ENCODE measurements around the gene PDE6G. TPM values are rescaled to one million over a fixed set of nuclear protein-coding genes. Genes with fewer than 3 reads are reported as not detected.
A peak's percentile ranks its signal among the peaks of the same experiment; 100 is the strongest.

PDE6G gene
- total and polyA plus RNA-seq, 2 of the 4 experiments (the other 2 are of a cell fraction), result 2.7 TPM; not detected in 1

- no peak for TF ChIP-seq CHD1 (IDR thresholded peaks at IDR 0.05; ENCODE audit: low read depth, low read length)
Measured at GRCh38 chr17:81656118-81656743, at the start of gene PDE6G (continued).

GRCh38 chr17:81705518-81706231 is 49.3 kb upstream of the PDE6G start:
- intact Hi-C loops (cut with micrococcal nuclease) (no loop called here), dilution Hi-C loops (cut with HindIII; ENCODE audit: low sequenced_read_pairs, unreplicated experiment) (no loop called here), in situ Hi-C loops (cut with MboI; ENCODE audit: low sequenced_read_pairs) (no loop called here)
- Histone ChIP-seq H3K9ac (ENCODE audit: low read depth, low read length) (no peak overlapping the region), H3K9me1 (ENCODE audit: insufficient read depth, low read length) (peaks cover 3% of the 10 kb centered on the region; the same call in 1 of the 2 replicates), H2BK120ac (ENCODE audit: low read depth, low read length) (no peak overlapping the region), H3K9me3 (ENCODE audit: control insufficient read depth, insufficient read depth, low read length) (no peaks in the 10 kb centered on the region), H3K36me3 (ENCODE audit: control insufficient read depth, insufficient read depth, low read length) (peaks cover 27% of the 10 kb centered on the region), H3K23ac (ENCODE audit: low read depth, low read length) (no peak overlapping the region), H2BK20ac (ENCODE audit: low read depth, low read length) (no peak overlapping the region), H3K18ac (ENCODE audit: low read depth, low read length) (no peak overlapping the region), H2BK5ac (ENCODE audit: low read depth, low read length, poor library complexity, severe bottlenecking) (no peak overlapping the region), H4K8ac (ENCODE audit: low read depth in 2 of 2, low read length in 2 of 2) (no peak overlapping the region), H2AK9ac (replicated peaks; ENCODE audit: low read depth, low read length, poor library complexity) (no peak overlapping the region), H3K14ac (replicated peaks; ENCODE audit: low read depth, low read length) (no peak overlapping the region), H3K79me1 (ENCODE audit: low read depth in 1 of 2, low read length in 2 of 2) (peaks cover 12 to 50% of the 10 kb centered on the region in 2 experiments), H3K4me3 (ENCODE audit: insufficient read depth, low read depth, low read length) (no peak overlapping the region), H3K27ac (ENCODE audit: insufficient read depth, low read length) (no peak overlapping the region), H2AK5ac (ENCODE audit: low read depth, low read length) (no peak overlapping the region), H3K4me1 (ENCODE audit: control insufficient read depth, insufficient read depth, low read length) (peaks cover 10% of the 10 kb centered on the region), H4K91ac (ENCODE audit: insufficient read depth, low read depth, low read length) (no peak overlapping the region), H4K5ac (ENCODE audit: low read depth, low read length) (no peak overlapping the region), H3K27me3 (ENCODE audit: control insufficient read depth, insufficient read depth, low read length) (no peaks in the 10 kb centered on the region), H2AFZ (replicated peaks; ENCODE audit: low read length, poor library complexity) (peak overlapping the region; percentile 33), H4K20me1 (ENCODE audit: insufficient read depth, low read length) (peaks cover 25% of the 10 kb centered on the region), H3K4ac (ENCODE audit: low read depth, low read length) (no peak overlapping the region), H2BK15ac (ENCODE audit: low read depth, low read length) (no peak overlapping the region), H3K56ac (ENCODE audit: extremely low read depth, insufficient read depth, low read length) (no peak overlapping the region), H3K4me2 (ENCODE audit: low read depth, low read length) (no peak overlapping the region)
- ATAC-seq (ENCODE audit: low read depth) (no peak), DNase-seq (no peak)
- ChIA-PET POLR2A (ENCODE audit: unreplicated experiment) (no interaction called here), CTCF (no interaction called here)
- WGBS, 2 experiments (ENCODE audit: extremely low coverage in 2 of 2, insufficient read length in 1 of 2), result 96% methylated on average over 17 of the region's 30 CpGs; no CpG with 5 or more reads in 1 of the 2 experiments
- no TSS peak for BruUV-seq (replicated peaks)
- TF ChIP-seq BHLHE40 (IDR thresholded peaks at IDR 0.05; ENCODE audit: low read depth, low read length) (no peak), NFE2L2 (IDR thresholded peaks at IDR 0.05; ENCODE audit: low read depth, low read length) (no peak), ELK1 (IDR thresholded peaks at IDR 0.05; ENCODE audit: borderline replicate concordance, low read depth, low read length) (no peak), CTCF (conservative IDR thresholded peaks at IDR 0.05; ENCODE audit: low read depth, low read length) (no peak), MAFK (IDR thresholded peaks at IDR 0.05; ENCODE audit: low read depth, low read length) (no peak), SMC3 (IDR thresholded peaks at IDR 0.05; ENCODE audit: low read depth, low read length) (no peak), POLR2A (IDR thresholded peaks at IDR 0.05; ENCODE audit: low read depth, low read length) (no peak), RFX5 (IDR thresholded peaks at IDR 0.05; ENCODE audit: low read depth, low read length) (no peak), MXI1 (IDR thresholded peaks at IDR 0.05; ENCODE audit: borderline replicate concordance, low read depth, low read length) (no peak), CEBPB (IDR thresholded peaks at IDR 0.05; ENCODE audit: low read depth, low read length) (no peak), RCOR1 (IDR thresholded peaks at IDR 0.05; ENCODE audit: insufficient replicate concordance, low read length) (no peak), FOS (IDR thresholded peaks at IDR 0.05; ENCODE audit: low read depth, low read length) (no peak), RAD21 (IDR thresholded peaks at IDR 0.05; ENCODE audit: low read length) (no peak)
